ENCODE measurements around the gene CHMP5. TPM values are rescaled to one million over a fixed set of nuclear protein-coding genes. Genes with fewer than 3 reads are reported as not detected.

Gene CHMP5
- total RNA-seq, 1 donor from 2014 or later = 108 TPM

DNA sequence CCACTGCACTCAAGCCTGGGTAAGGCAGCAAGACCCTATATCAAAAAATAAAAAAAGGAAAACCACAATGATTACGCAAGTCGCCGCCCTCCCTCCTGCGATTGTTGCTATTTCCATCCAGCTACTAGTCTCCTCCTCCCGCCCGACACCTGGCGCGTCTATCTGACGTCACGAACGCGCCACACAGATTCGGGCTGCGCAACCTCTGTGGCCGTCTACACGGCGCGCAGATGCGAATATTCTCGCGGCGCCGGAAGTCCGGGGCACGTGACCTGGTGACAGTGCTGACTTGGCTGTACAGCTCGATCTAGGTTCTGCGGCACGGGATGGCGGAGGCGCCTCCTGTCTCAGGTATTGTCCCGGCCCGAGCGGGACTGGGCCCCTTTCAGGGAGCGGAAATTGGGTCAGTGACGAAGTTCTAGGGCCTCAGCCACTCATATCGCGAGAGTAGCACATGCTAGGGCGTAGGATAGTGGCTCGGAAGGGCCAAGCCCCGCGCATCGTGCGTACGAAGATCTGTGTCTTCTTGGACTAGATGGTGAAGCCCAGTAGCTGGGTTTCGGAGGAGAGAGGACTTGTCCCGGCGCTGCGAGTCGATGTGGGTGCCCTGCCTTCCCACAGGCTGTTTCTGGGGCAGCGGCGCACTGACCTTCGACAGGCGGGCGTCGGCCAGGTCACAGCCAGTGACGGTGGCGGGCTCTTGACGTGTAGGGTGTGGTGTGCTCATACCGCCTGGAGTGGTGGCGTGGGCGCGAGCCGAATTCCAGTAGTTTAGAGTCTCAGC is 25.6 kb downstream of the CHMP5 start, which contains the start of gene NFX1:
Gene NFX1, plus strand, starts transcription at position 270 of the 784 bp plus-strand sequence. Its CDS starts 57 bp downstream, at position 327.
- no peaks in the 10 kb centered on the region for H3K27me3 ChIP-seq (ENCODE audit: insufficient read depth, low read length)
- DNase-seq (ENCODE audit: low read depth) (peak; percentile 97), FAIRE-seq (no peak)
- peaks cover 21% of the 10 kb centered on the region for H3K36me3 ChIP-seq (ENCODE audit: insufficient read depth, low read length)
- H3K27me3 Mint-ChIP-seq (ENCODE audit: low read depth, unreplicated experiment) = no peaks in the 10 kb centered on the region
- peak within 1 kb of the TSS; percentile 99 for H3K4me3 Mint-ChIP-seq (ENCODE audit: unreplicated experiment)
- H3K27ac Mint-ChIP-seq (ENCODE audit: unreplicated experiment) = peak within 1 kb of the TSS; percentile 100
- peak within 1 kb of the TSS; percentile 95 for H2AFZ ChIP-seq (ENCODE audit: low read depth, low read length)
- H3K4me1 Mint-ChIP-seq (ENCODE audit: low read depth, unreplicated experiment) = peaks cover 17% of the 10 kb centered on the region
- H3K9me3 ChIP-seq (ENCODE audit: insufficient read depth, low read depth, low read length) = no peaks in the 10 kb centered on the region
- H3K4me3 ChIP-seq (ENCODE audit: insufficient read depth, low read depth, low read length) = peak within 1 kb of the TSS; percentile 95
- peak within 1 kb of the TSS; percentile 95 for H3K4me2 ChIP-seq (ENCODE audit: low read length)
- H3K9ac ChIP-seq (ENCODE audit: low read length) = peak within 1 kb of the TSS; percentile 100
- TF ChIP-seq, protein P1, sequence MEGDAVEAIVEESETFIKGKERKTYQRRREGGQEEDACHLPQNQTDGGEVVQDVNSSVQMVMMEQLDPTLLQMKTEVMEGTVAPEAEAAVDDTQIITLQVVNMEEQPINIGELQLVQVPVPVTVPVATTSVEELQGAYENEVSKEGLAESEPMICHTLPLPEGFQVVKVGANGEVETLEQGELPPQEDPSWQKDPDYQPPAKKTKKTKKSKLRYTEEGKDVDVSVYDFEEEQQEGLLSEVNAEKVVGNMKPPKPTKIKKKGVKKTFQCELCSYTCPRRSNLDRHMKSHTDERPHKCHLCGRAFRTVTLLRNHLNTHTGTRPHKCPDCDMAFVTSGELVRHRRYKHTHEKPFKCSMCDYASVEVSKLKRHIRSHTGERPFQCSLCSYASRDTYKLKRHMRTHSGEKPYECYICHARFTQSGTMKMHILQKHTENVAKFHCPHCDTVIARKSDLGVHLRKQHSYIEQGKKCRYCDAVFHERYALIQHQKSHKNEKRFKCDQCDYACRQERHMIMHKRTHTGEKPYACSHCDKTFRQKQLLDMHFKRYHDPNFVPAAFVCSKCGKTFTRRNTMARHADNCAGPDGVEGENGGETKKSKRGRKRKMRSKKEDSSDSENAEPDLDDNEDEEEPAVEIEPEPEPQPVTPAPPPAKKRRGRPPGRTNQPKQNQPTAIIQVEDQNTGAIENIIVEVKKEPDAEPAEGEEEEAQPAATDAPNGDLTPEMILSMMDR (IDR thresholded peaks at IDR 0.05; ENCODE audit: insufficient read depth, low read depth, low read length) = no peak
- no peak for TF ChIP-seq EZH2 (IDR thresholded peaks at IDR 0.05; ENCODE audit: insufficient read depth, low read length)
- H3K4me1 ChIP-seq (ENCODE audit: insufficient read depth, low read length) = peaks cover 6% of the 10 kb centered on the region
- no peaks in the 10 kb centered on the region for H3K9me3 Mint-ChIP-seq (ENCODE audit: unreplicated experiment)
- peaks cover 15% of the 10 kb centered on the region for H3K36me3 Mint-ChIP-seq (ENCODE audit: low read depth, unreplicated experiment)
- peaks cover 9% of the 10 kb centered on the region for H4K20me1 ChIP-seq (ENCODE audit: insufficient read depth, low read length)
- peak within 1 kb of the TSS; percentile 100 for H3K27ac ChIP-seq (ENCODE audit: low read depth, low read length)
- H3K79me2 ChIP-seq (ENCODE audit: insufficient read depth, low read length) = peaks cover 50% of the 10 kb centered on the region

DNA sequence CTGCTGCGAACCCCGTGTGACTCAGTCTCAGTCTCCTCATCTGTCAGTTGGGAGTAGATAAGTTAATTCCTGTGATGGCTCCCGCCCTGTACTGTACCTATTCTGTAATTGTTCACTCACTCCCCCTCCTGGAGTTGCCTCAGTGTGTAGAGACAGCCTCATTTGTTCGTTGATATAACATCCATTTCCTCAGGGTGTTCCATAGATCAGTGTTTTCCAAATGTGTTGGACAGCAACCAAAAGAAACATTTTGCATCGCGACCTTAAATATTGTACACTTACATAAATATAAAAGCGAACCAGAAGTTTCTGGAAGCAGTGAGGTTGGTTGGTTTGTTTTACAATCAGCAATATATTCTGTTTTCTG is 26.2 kb downstream of the CHMP5 start:
- FAIRE-seq = no peak
- Mint-ChIP-seq H3K4me3 (ENCODE audit: unreplicated experiment) (peak overlapping the region; percentile 99), H3K9me3 (ENCODE audit: unreplicated experiment) (no peaks in the 10 kb centered on the region), H3K4me1 (ENCODE audit: low read depth, unreplicated experiment) (peaks cover 19% of the 10 kb centered on the region), H3K36me3 (ENCODE audit: low read depth, unreplicated experiment) (peaks cover 18% of the 10 kb centered on the region), H3K27me3 (ENCODE audit: low read depth, unreplicated experiment) (no peaks in the 10 kb centered on the region), H3K27ac (ENCODE audit: unreplicated experiment) (peak overlapping the region; percentile 100)
- peak overlapping the region; percentile 95 for H3K4me3 ChIP-seq (ENCODE audit: insufficient read depth, low read depth, low read length)
- H4K20me1 ChIP-seq (ENCODE audit: insufficient read depth, low read length) = peaks cover 11% of the 10 kb centered on the region
- no peak for TF ChIP-seq EZH2 (IDR thresholded peaks at IDR 0.05; ENCODE audit: insufficient read depth, low read length)
- TF ChIP-seq, protein P1 (IDR thresholded peaks at IDR 0.05; ENCODE audit: insufficient read depth, low read depth, low read length) = no peak
- peak overlapping the region; percentile 95 for H3K4me2 ChIP-seq (ENCODE audit: low read length)
- peaks cover 25% of the 10 kb centered on the region for H3K36me3 ChIP-seq (ENCODE audit: insufficient read depth, low read length)
- peak overlapping the region; percentile 95 for H2AFZ ChIP-seq (ENCODE audit: low read depth, low read length)
- peak overlapping the region; percentile 100 for H3K9ac ChIP-seq (ENCODE audit: low read length)
- H3K9me3 ChIP-seq (ENCODE audit: insufficient read depth, low read depth, low read length) = no peaks in the 10 kb centered on the region
- H3K4me1 ChIP-seq (ENCODE audit: insufficient read depth, low read length) = peaks cover 6% of the 10 kb centered on the region
- DNase-seq (ENCODE audit: low read depth) = no peak
- H3K27me3 ChIP-seq (ENCODE audit: insufficient read depth, low read length) = no peaks in the 10 kb centered on the region
- peaks cover 56% of the 10 kb centered on the region for H3K79me2 ChIP-seq (ENCODE audit: insufficient read depth, low read length)
- peak overlapping the region; percentile 100 for H3K27ac ChIP-seq (ENCODE audit: low read depth, low read length)

DNA sequence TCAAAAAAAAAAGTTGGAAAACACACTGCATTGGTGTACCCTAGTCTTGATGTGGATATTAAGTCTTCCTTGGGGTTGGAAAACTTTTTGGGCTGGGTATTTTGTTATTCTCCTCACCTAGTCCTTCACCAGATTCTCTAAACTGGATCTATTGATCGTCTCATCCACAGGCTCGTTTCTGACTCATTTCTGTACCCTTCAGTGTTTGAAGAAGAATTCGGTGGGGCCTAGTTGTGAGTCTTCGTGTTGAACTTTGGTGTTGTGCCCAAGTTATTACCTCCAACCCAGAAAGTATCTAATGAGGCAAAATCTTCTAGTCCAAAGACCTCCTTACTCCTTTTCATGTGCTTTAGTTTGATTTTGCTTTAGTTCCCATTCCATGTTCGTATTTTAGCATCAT is 27.1 kb downstream of the CHMP5 start:
- peaks cover 27% of the 10 kb centered on the region for H3K4me1 Mint-ChIP-seq (ENCODE audit: low read depth, unreplicated experiment)
- peak overlapping the region; percentile 100 for H3K27ac Mint-ChIP-seq (ENCODE audit: unreplicated experiment)
- no peak overlapping the region for H3K9ac ChIP-seq (ENCODE audit: low read length)
- TF ChIP-seq, protein P1 (IDR thresholded peaks at IDR 0.05; ENCODE audit: insufficient read depth, low read depth, low read length) = no peak
- TF ChIP-seq EZH2 (IDR thresholded peaks at IDR 0.05; ENCODE audit: insufficient read depth, low read length) = no peak
- peaks cover 65% of the 10 kb centered on the region for H3K79me2 ChIP-seq (ENCODE audit: insufficient read depth, low read length)
- no peaks in the 10 kb centered on the region for H3K9me3 Mint-ChIP-seq (ENCODE audit: unreplicated experiment)
- no peak overlapping the region for H3K27ac ChIP-seq (ENCODE audit: low read depth, low read length)
- no peak overlapping the region for H3K4me3 ChIP-seq (ENCODE audit: insufficient read depth, low read depth, low read length)
- no peak overlapping the region for H2AFZ ChIP-seq (ENCODE audit: low read depth, low read length)
- no peak for DNase-seq (ENCODE audit: low read depth)
- H3K4me2 ChIP-seq (ENCODE audit: low read length) = peak overlapping the region; percentile 5
- H3K4me1 ChIP-seq (ENCODE audit: insufficient read depth, low read length) = peaks cover 6% of the 10 kb centered on the region
- peaks cover 17% of the 10 kb centered on the region for H4K20me1 ChIP-seq (ENCODE audit: insufficient read depth, low read length)
- H3K36me3 ChIP-seq (ENCODE audit: insufficient read depth, low read length) = peaks cover 31% of the 10 kb centered on the region
- peak overlapping the region; percentile 99 for H3K4me3 Mint-ChIP-seq (ENCODE audit: unreplicated experiment)
- FAIRE-seq = no peak
- H3K27me3 ChIP-seq (ENCODE audit: insufficient read depth, low read length) = no peaks in the 10 kb centered on the region
- no peaks in the 10 kb centered on the region for H3K27me3 Mint-ChIP-seq (ENCODE audit: low read depth, unreplicated experiment)
- no peaks in the 10 kb centered on the region for H3K9me3 ChIP-seq (ENCODE audit: insufficient read depth, low read depth, low read length)
- peaks cover 21% of the 10 kb centered on the region for H3K36me3 Mint-ChIP-seq (ENCODE audit: low read depth, unreplicated experiment)

Data from astrocyte (in vitro differentiated cells and primary cell).